ENCODE measurements around the gene ARHGEF10L.
"Not testable (repeated sequence)": the region's sequence is repeated elsewhere in the genome, so short reads cannot be mapped to it uniquely, and the experiment has no call there.

Gene ARHGEF10L

DNA sequence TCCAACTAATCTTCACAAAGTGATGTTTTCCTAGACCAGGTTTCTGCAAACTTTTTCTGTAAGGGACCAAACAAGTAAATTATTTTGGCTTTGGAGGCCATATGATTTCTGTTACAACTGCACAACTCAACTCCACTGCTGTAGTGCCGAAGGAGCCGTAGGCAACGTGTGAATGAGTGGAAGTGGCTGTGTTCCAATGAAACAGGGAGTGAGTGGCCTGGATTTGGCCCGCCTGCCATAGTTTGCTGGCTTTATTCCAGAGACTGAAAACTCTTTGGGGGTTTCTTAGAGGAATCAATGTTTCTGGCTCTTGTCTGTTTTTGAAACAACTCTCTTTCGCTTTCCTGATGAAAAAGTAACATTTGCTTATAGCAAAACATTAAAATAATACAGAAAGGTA is 203.1 kb downstream of the ARHGEF10L start:
- no peak for DNase-seq (ENCODE audit: low read depth)

GRCh38 chr1:17743008-17743647 is 203.6 kb downstream of the ARHGEF10L start:
- no peak for DNase-seq (ENCODE audit: low read depth)

- DNase-seq (ENCODE audit: low read depth): no peak
Measured at GRCh38 chr1:17743925-17744324, 204.4 kb downstream of the ARHGEF10L start.

DNA sequence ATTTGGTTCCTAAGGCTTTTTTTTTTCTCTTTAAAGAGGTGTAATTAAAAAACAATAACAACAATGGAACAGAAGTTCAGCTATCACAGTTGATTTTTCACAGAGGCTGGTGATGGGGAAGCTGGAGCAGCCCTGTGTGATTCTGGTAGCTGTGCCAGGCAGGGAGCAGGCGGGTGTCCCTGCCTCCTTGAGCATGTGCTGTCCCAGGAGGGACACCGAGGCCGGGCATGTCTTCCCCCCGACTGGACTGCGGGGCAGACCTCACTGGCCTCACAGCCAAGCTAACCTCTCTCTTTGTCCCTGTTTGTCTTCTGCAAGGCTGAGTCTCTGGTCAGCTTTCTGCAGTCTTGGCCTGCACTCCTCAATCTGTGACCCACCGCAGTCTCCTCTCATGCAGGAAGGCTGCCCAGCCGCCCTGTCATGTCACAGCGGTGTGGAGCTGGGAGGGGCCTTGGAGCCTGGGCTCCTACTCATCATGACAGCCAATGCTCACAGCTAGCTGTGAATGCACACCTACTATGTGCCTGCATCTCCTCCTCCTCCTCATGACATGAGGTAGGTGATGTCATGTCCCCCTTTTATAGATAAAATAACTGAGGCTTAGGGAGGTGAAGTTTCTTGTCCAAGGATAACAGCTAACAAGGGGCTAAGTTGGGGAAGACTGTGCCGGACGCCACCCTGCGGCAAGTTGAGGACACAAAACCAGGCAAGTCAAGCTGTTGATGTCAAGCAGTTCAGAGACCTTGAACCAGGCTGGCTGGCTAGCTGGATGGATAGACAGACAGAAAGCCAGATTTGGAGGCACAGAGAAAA is 205.4 kb downstream of the ARHGEF10L start:
- DNase-seq (ENCODE audit: low read depth): no peak

GRCh38 chr1:17745479-17745955 is 206.0 kb downstream of the ARHGEF10L start:
- no peak for DNase-seq (ENCODE audit: low read depth)

DNA sequence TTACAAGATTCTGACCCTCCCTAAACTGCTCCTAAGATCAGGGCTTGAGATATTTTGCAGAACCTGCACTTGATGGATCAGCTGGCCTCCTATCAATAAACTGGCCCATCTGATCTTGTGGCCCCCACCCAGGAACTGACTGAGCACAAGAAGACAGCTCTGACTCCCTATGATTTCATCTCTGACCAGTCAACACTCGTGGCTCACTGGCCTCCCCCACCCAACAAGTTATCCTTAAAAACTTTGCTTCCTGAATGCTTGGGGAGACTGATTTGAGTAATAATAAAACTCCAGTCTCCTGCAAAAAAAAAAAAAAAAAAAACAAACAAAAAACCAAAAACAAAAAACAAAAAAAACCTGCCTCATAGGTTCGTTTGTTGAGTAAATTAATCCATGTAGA is 206.8 kb downstream of the ARHGEF10L start:
- DNase-seq (ENCODE audit: low read depth): not testable (repeated sequence)

GRCh38 chr1:17746920-17747319 is 207.4 kb downstream of the ARHGEF10L start:
- DNase-seq (ENCODE audit: low read depth): no peak

Measured in activated T-cell treated with anti-CD3 and anti-CD28 coated beads for 24 hours (primary cell).